GM18498 (cell line): ENCODE measurements around the gene DIO3.
"Not testable (repeated sequence)": the region's sequence is repeated elsewhere in the genome, so short reads cannot be mapped to it uniquely, and the experiment has no call there.

Experiments
- ATAC-seq: cut with Tn5 transposase; IDR thresholded peaks from one replicate; pipeline ENCODE4 v1.9.1; 2021; ENCODE audit warnings: mild to moderate bottlenecking, moderate library complexity; ENCODE audit not compliant: unreplicated experiment

Gene DIO3

GRCh38 chr14:101540481-101541462 is 20.5 kb upstream of the DIO3 start:
- ATAC-seq = no peak

- ATAC-seq = no peak
These were observed 18.9 kb upstream of the DIO3 start for GRCh38 chr14:101542391-101542790.

- ATAC-seq = no peak
These were observed 17.5 kb upstream of the DIO3 start for GRCh38 chr14:101543814-101544213.

GRCh38 chr14:101544550-101544949 is 16.7 kb upstream of the DIO3 start:
- no peak for ATAC-seq

GRCh38 chr14:101546706-101547105 is 14.6 kb upstream of the DIO3 start:
- ATAC-seq = no peak

GRCh38 chr14:101547107-101547738 is 14.1 kb upstream of the DIO3 start:
- ATAC-seq = no peak

- ATAC-seq = no peak
These were observed 13.2 kb upstream of the DIO3 start for GRCh38 chr14:101547961-101548669.

GRCh38 chr14:101548710-101549109 is 12.6 kb upstream of the DIO3 start:
- no peak for ATAC-seq

- no peak for ATAC-seq
These were observed 12.1 kb upstream of the DIO3 start for GRCh38 chr14:101549154-101549553.

GRCh38 chr14:101550202-101550912 is 10.9 kb upstream of the DIO3 start:
- ATAC-seq = not testable (repeated sequence)

GRCh38 chr14:101551729-101552595 is 9.3 kb upstream of the DIO3 start:
- ATAC-seq = no peak

- no peak for ATAC-seq
These were observed 8.5 kb upstream of the DIO3 start for GRCh38 chr14:101552786-101553231.

GRCh38 chr14:101553393-101553792 is 7.9 kb upstream of the DIO3 start:
- ATAC-seq = no peak

- no peak for ATAC-seq
These were observed 7.4 kb upstream of the DIO3 start for GRCh38 chr14:101553931-101554330.

GRCh38 chr14:101554991-101555668 is 6.2 kb upstream of the DIO3 start:
- ATAC-seq = no peak

GRCh38 chr14:101555669-101556043 is 5.6 kb upstream of the DIO3 start:
- not testable (repeated sequence) for ATAC-seq

- ATAC-seq = no peak
These were observed 5.2 kb upstream of the DIO3 start for GRCh38 chr14:101556131-101556530.

- no peak for ATAC-seq
These were observed 4.6 kb upstream of the DIO3 start for GRCh38 chr14:101556566-101557320.

- ATAC-seq = no peak
These were observed 4.0 kb upstream of the DIO3 start for GRCh38 chr14:101557321-101557695.
